OCI-LY7 (cell line): Measurements from ENCODE around the gene ZSCAN5B. TPM values are rescaled to one million over a fixed set of nuclear protein-coding genes. Genes with fewer than 3 reads are reported as not detected.

Experiments used
- BruUV-seq: library from RNA; stranded (reverse); fragments of 400-500 nt; replicated peaks from 2 replicates; lab custom pipeline; 2021; lab: Mats Ljungman, UMichigan
- CTCF ChIA-PET: fragments of 300-600 bp; sonication (Branson Sonifier 250); formaldehyde crosslinking; loops from one replicate; lab custom pipeline; 2022; ENCODE audit warnings: antibody characterized with exemption; ENCODE audit not compliant: unreplicated experiment; lab: Charles Lee
- POLR2A ChIA-PET: fragments of 300-600 bp; sonication (Branson Sonifier 250); formaldehyde crosslinking; loops from one replicate; lab custom pipeline; 2022; ENCODE audit warnings: antibody characterized with exemption; lab: Charles Lee
- DNase-seq: peaks from one replicate; pipeline ENCODE4 v3.0.0-alpha.2; 2015; ENCODE audit warnings: low spot score
- H2AFZ ChIP-seq: fragments of 200-600 bp; sonication (generic), shearing (Covaris generic); 2 replicates; pipeline ENCODE4 v1.6.1; 2014; ENCODE audit warnings: mild to moderate bottlenecking, antibody characterized with exemption, low read length, moderate library complexity
- H3K27ac ChIP-seq: fragments of 200-600 bp; sonication (generic); 2 replicates; pipeline ENCODE4 v1.5.1; 2014; ENCODE audit warnings: mixed run types, low read depth, mild to moderate bottlenecking, moderate library complexity, low read length, inconsistent platforms; ENCODE audit not compliant: poor library complexity, severe bottlenecking
- H3K36me3 ChIP-seq: fragments of 200-600 bp; sonication (generic); 2 replicates; pipeline ENCODE4 v1.6.1; 2014; ENCODE audit warnings: mild to moderate bottlenecking, antibody characterized with exemption, low read length, moderate library complexity, mixed read lengths; ENCODE audit not compliant: insufficient read depth
- H3K4me1 ChIP-seq: fragments of 200-600 bp; sonication (generic); 2 replicates; pipeline ENCODE4 v1.5.1; 2014; ENCODE audit warnings: mild to moderate bottlenecking, low read length; ENCODE audit not compliant: insufficient read depth, poor library complexity, severe bottlenecking
- H3K4me2 ChIP-seq: fragments of 200-600 bp; sonication (generic); 2 replicates; pipeline ENCODE4 v1.6.1; 2014; ENCODE audit warnings: mild to moderate bottlenecking, low read length
- H3K4me3 ChIP-seq: fragments of 200-600 bp; sonication (generic); 2 replicates; pipeline ENCODE4 v1.5.1; 2014; ENCODE audit warnings: mild to moderate bottlenecking, low read depth, low read length; ENCODE audit not compliant: poor library complexity, severe bottlenecking
- H3K79me2 ChIP-seq: fragments of 200-600 bp; sonication (generic); 2 replicates; pipeline ENCODE4 v1.6.1; 2016; ENCODE audit warnings: low read depth, mild to moderate bottlenecking, low read length, moderate library complexity, mixed read lengths; ENCODE audit not compliant: insufficient read depth
- H3K9me2 ChIP-seq: fragments of 200-600 bp; sonication (generic); 2 replicates; pipeline ENCODE4 v1.6.1; 2016; ENCODE audit warnings: mild to moderate bottlenecking, low read length, mixed read lengths; ENCODE audit not compliant: insufficient read depth
- H3K9me3 ChIP-seq: fragments of 200-600 bp; sonication (generic); 2 replicates; pipeline ENCODE4 v1.6.1; 2014; ENCODE audit warnings: mild to moderate bottlenecking, mixed run types, low read length, mixed read lengths
- H4K20me1 ChIP-seq: fragments of 200-600 bp; sonication (generic); 2 replicates; pipeline ENCODE4 v1.6.1; 2014; ENCODE audit warnings: mild to moderate bottlenecking, antibody characterized with exemption, low read length, moderate library complexity, mixed read lengths; ENCODE audit not compliant: insufficient read depth
- EZH2phosphoT487 ChIP-seq: fragments of 200-600 bp; sonication (generic); IDR thresholded peaks from 2 replicates; pipeline ENCODE4 v1.6.1; 2018; ENCODE audit warnings: low read depth, borderline replicate concordance, mild to moderate bottlenecking, mixed run types, antibody characterized with exemption, low read length, moderate library complexity, mixed read lengths
- intact Hi-C: fragments of 100-400 bp; cut with micrococcal nuclease; formaldehyde crosslinking; loops from one replicate; pipeline ENCODE4 v1.10.0; 2022; ENCODE audit not compliant: unreplicated experiment
- total RNA-seq, 2 experiments: library from RNA; depleted of rRNA in 1 of 2; stranded (reverse); fragments of >200 nt in 1 of 2; shearing (Covaris generic) in 1 of 2; gene quantifications; 2 replicates each; pipeline ENCODE4 v1.2.3, GENCODE V29; 2014 to 2022
- TF ChIP-seq, protein P1 (sequence below): fragments of 200-600 bp; sonication (generic); conservative IDR thresholded peaks from 2 replicates; pipeline ENCODE4 v1.5.1; 2014; ENCODE audit warnings: mild to moderate bottlenecking, antibody characterized with exemption, low read length, moderate library complexity, mixed read lengths

The ZSCAN5B gene
- total RNA-seq, 2 experiments from 2014 or later, result not detected

GRCh38 chr19:56142897-56143434 is 54.6 kb downstream of the ZSCAN5B start:
- peaks cover 9% of the 10 kb centered on the region for H3K79me2 ChIP-seq
- H3K27ac ChIP-seq, result no peak overlapping the region
- H3K36me3 ChIP-seq, result peaks cover 9% of the 10 kb centered on the region
- no peaks in the 10 kb centered on the region for H3K9me3 ChIP-seq
- peaks cover 13% of the 10 kb centered on the region for H3K4me1 ChIP-seq
- H3K4me2 ChIP-seq, result 0 out of 2 replicates have a peak overlapping the region, but pooled peaks have one; percentile 83
- intact Hi-C loops, result loop anchor here (5.0 kb wide), 1 partner anchor 501 kb away; the partner anchor contains the start of genes ZNF580 and ZNF581
- DNase-seq, result no peak
- no peaks in the 10 kb centered on the region for H3K9me2 ChIP-seq
- POLR2A ChIA-PET, result no interaction called here
- no peak overlapping the region for H2AFZ ChIP-seq
- no peak overlapping the region for H3K4me3 ChIP-seq
- no peaks in the 10 kb centered on the region for H4K20me1 ChIP-seq
- TF ChIP-seq EZH2phosphoT487, result no peak
- TF ChIP-seq, protein P1, sequence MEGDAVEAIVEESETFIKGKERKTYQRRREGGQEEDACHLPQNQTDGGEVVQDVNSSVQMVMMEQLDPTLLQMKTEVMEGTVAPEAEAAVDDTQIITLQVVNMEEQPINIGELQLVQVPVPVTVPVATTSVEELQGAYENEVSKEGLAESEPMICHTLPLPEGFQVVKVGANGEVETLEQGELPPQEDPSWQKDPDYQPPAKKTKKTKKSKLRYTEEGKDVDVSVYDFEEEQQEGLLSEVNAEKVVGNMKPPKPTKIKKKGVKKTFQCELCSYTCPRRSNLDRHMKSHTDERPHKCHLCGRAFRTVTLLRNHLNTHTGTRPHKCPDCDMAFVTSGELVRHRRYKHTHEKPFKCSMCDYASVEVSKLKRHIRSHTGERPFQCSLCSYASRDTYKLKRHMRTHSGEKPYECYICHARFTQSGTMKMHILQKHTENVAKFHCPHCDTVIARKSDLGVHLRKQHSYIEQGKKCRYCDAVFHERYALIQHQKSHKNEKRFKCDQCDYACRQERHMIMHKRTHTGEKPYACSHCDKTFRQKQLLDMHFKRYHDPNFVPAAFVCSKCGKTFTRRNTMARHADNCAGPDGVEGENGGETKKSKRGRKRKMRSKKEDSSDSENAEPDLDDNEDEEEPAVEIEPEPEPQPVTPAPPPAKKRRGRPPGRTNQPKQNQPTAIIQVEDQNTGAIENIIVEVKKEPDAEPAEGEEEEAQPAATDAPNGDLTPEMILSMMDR, result no peak
- CTCF ChIA-PET, result no interaction called here
- BruUV-seq, result no TSS peak

DNA sequence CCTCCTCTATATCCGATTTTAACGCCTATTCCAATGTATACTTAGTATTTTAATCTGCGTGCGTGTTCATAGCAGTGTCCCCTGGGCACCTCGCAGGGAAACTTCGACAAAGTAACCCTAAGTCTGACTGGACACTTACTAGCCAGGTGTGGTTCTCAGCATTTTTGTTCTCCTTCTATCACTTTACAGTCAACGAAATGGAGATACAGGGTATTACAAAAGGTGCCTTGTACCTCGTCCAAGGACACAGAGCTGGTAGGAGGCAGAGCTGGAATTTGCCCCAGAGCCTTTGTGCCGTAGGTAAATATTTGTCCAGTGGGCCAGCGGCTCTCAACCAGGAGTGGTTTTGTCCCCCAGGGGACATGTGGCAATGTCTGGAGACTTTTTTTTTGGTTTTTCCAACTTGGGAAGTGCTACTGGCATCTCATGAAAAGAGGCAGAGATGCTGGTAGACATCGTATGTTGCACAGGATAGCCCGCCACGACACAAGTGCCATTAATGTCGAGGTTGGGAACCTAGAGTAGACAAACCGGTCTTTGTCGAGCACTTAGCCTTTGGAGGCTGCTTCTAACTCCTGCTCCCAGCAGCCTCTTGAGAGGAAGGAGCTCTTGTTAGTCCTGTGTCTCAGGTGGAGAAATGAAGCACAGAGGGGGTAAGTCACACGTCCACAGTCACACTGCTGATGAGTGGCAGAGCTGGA is 55.3 kb downstream of the ZSCAN5B start:
- DNase-seq, result no peak
- Histone ChIP-seq H3K4me3 (peak overlapping the region; percentile 87), H3K9me2 (no peaks in the 10 kb centered on the region), H3K4me1 (peaks cover 13% of the 10 kb centered on the region), H3K27ac (no peak overlapping the region), H3K79me2 (peaks cover 9% of the 10 kb centered on the region), H3K36me3 (0 out of 2 replicates have a peak, but pooled peaks cover 2% of the 10 kb centered on the region), H3K4me2 (peak overlapping the region; percentile 83), H3K9me3 (no peaks in the 10 kb centered on the region), H2AFZ (no peak overlapping the region), H4K20me1 (no peaks in the 10 kb centered on the region)
- CTCF ChIA-PET, result no interaction called here
- POLR2A ChIA-PET, result no interaction called here
- no TSS peak for BruUV-seq
- TF ChIP-seq, protein P1, result no peak
- TF ChIP-seq EZH2phosphoT487, result no peak
- intact Hi-C loops, result loop anchor here (5.0 kb wide), 1 partner anchor 500 kb away; the partner anchor contains the start of genes ZNF580 and ZNF581
